Measurements from ENCODE around the gene CLSTN1. TPM values are rescaled to one million over a fixed set of nuclear protein-coding genes. Genes with fewer than 3 reads are reported as not detected.

Gene CLSTN1
- total and polyA plus RNA-seq, 2 of the 13 experiments (the other 11 are each of a cell fraction or from before 2014, with no cell fraction given) = 19.7 to 29.8 TPM

Other genes starting within 250 kb of the CLSTN1 start
- gene TMEM201, start 235.1 kb downstream of the CLSTN1 start, total RNA-seq (2016; rRNA removed; fragmentation: Illumina TruSeq; extraction: Trizol) = 5.7 and 8.2 TPM in 2 replicates
- gene TMEM201, start 235.1 kb downstream of the CLSTN1 start, polyA plus RNA-seq (2011; rRNA removed) = 1.5 and 2.1 TPM in 2 replicates
- 6.6 and 7.1 TPM in 2 replicates for gene PIK3CD, start 172.2 kb downstream of the CLSTN1 start, total RNA-seq (2016; rRNA removed; fragmentation: Illumina TruSeq; extraction: Trizol)
- gene PIK3CD, start 172.2 kb downstream of the CLSTN1 start, polyA plus RNA-seq (2011; rRNA removed) = 10.0 and 12.5 TPM in 2 replicates
- gene CTNNBIP1, start 86.3 kb upstream of the CLSTN1 start, total RNA-seq (2016; rRNA removed; fragmentation: Illumina TruSeq; extraction: Trizol) = 67.0 and 71.7 TPM in 2 replicates
- gene CTNNBIP1, start 86.3 kb upstream of the CLSTN1 start, polyA plus RNA-seq (2011; rRNA removed) = 83.0 and 83.1 TPM in 2 replicates
- 71.8 and 119 TPM in 2 replicates for gene LZIC, start 119.4 kb upstream of the CLSTN1 start, total RNA-seq (2016; rRNA removed; fragmentation: Illumina TruSeq; extraction: Trizol)
- gene LZIC, start 119.4 kb upstream of the CLSTN1 start, polyA plus RNA-seq (2011; rRNA removed) = 17.2 and 25.2 TPM in 2 replicates
- 12.2 and 14.5 TPM in 2 replicates for gene NMNAT1, start 119.5 kb upstream of the CLSTN1 start, total RNA-seq (2016; rRNA removed; fragmentation: Illumina TruSeq; extraction: Trizol)
- gene NMNAT1, start 119.5 kb upstream of the CLSTN1 start, polyA plus RNA-seq (2011; rRNA removed) = 5.4 and 5.6 TPM in 2 replicates
- gene RBP7, start 173.3 kb upstream of the CLSTN1 start, total RNA-seq (2016; rRNA removed; fragmentation: Illumina TruSeq; extraction: Trizol) = 2.0 and 2.3 TPM in 2 replicates
- gene RBP7, start 173.3 kb upstream of the CLSTN1 start, polyA plus RNA-seq (2011; rRNA removed) = 1.6 and 2.0 TPM in 2 replicates
- gene UBE4B, start 209.0 kb upstream of the CLSTN1 start, total RNA-seq (2016; rRNA removed; fragmentation: Illumina TruSeq; extraction: Trizol) = 24.8 and 32.0 TPM in 2 replicates
- 15.2 and 15.3 TPM in 2 replicates for gene UBE4B, start 209.0 kb upstream of the CLSTN1 start, polyA plus RNA-seq (2011; rRNA removed)

Data from HepG2 (cell line).